Stomach (tissue), 19 donors: ENCODE data around the gene SUSD4. TPM values are rescaled to one million over a fixed set of nuclear protein-coding genes. Genes with fewer than 3 reads are reported as not detected.

Experiments
- DNase-seq, 2 donors: peaks; one replicate each; pipeline versions ENCODE4 v3.0.0 to v3.0.0-alpha.2; 2013 to 2019
- H3K27ac ChIP-seq, 5 donors: fragments of 200-600 bp in 4 of 5; sonication (generic) in 4 of 5; one replicate each; pipeline ENCODE4 v1.5.1; 2013 to 2019; ENCODE audit warnings: mild to moderate bottlenecking in 1 of 5, moderate library complexity in 1 of 5
- H3K27me3 ChIP-seq, 3 donors: fragments of 200-600 bp; sonication (generic); one replicate each; pipeline ENCODE4 v1.5.1; 2017 to 2019; ENCODE audit warnings: mixed run types in 1 of 3
- H3K36me3 ChIP-seq, 4 donors: fragments of 200-600 bp; sonication (generic); 1 replicate in 3 of 4; 2 replicates in 1 of 4; pipeline ENCODE4 v1.5.1; 2016 to 2019
- H3K4me1 ChIP-seq, 4 donors: fragments of 200-600 bp; sonication (generic); one replicate each; pipeline ENCODE4 v1.5.1; 2016 to 2019
- H3K4me3 ChIP-seq, 4 donors: fragments of 200-600 bp; sonication (generic) in 3 of 4; one replicate each; pipeline ENCODE4 v1.5.1; 2016 to 2019; ENCODE audit warnings: mild to moderate bottlenecking in 1 of 4
- H3K9me3 ChIP-seq, 4 donors: fragments of 200-600 bp; sonication (generic); one replicate each; pipeline ENCODE4 v1.5.1; 2016 to 2019
- EP300 ChIP-seq: sonication (generic); formaldehyde crosslinking; IDR thresholded peaks from one replicate; pipeline ENCODE4 v1.6.1; 2017; ENCODE audit warnings: antibody characterized with exemption
- POLR2A ChIP-seq, 4 donors: fragments of 450-650 bp; IDR thresholded peaks; one replicate each; pipeline ENCODE4 v1.6.1; 2016; ENCODE audit warnings: antibody characterized with exemption in 4 of 4, control low read depth in 2 of 4, mild to moderate bottlenecking in 1 of 4, moderate library complexity in 1 of 4
- POLR2AphosphoS5 ChIP-seq, 3 donors: sonication (generic); formaldehyde crosslinking; IDR thresholded peaks; one replicate each; pipeline ENCODE4 v1.6.1; 2016; ENCODE audit warnings: antibody characterized with exemption in 3 of 3
- WGBS, 5 donors: extraction: QIAGEN DNeasy Blood & Tissue Kit in 3 of 5; methylation state at CpG; one replicate each; pipeline versions ENCODE4 v1.1.5 to v1.1.7; 2013 to 2018; 5-methylcytosine and 5-hydroxymethylcytosine counted together
- intact Hi-C: fragments of 100-400 bp; cut with DNase I; formaldehyde crosslinking; loops from one replicate; pipeline ENCODE4 v1.15.1; 2023; ENCODE audit warnings: low total_unique reads
- long read RNA-seq, 10 donors: transcript quantifications; one replicate each; lab custom pipeline, GENCODE V29; 2026
- polyA plus RNA-seq, 3 donors: library from polyadenylated mRNA; stranded (reverse); fragments of 200-250 nt; gene quantifications; one replicate each; pipeline ENCODE4 v1.2.3, GENCODE V29; 2013
- total RNA-seq, 5 donors: library from RNA; depleted of rRNA; stranded (reverse); fragments of >200 nt; gene quantifications; one replicate each; pipeline versions ENCODE4 v1.1.0 to v1.2.3, GENCODE V29; 2014 to 2016
- TF ChIP-seq, protein P1 (sequence below), 7 experiments: fragments of 450-650 bp in 4 of 7; fragments of 200-600 bp in 3 of 7; sonication (generic) in 3 of 7; IDR thresholded peaks; one replicate each; pipeline ENCODE4 v1.5.1; 2016 to 2019; ENCODE audit warnings: antibody characterized with exemption in 7 of 7, control low read depth in 2 of 7, mild to moderate bottlenecking in 1 of 7
- donor health status: healthy with polysubstance abuse.
- donor health status: Bipolar disorder and iron deficiency.
- donor health status: healthy.

The SUSD4 gene
- total RNA-seq (10 to 100 TPM in 2 of 5 donors, 1 to 10 TPM in 2, not detected in 1; 5.5 to 35.3 (median 11.8) TPM), polyA plus RNA-seq (10 to 100 TPM in 1 of 3 donors, 1 to 10 TPM in 2; 7.8 to 35.6 (median 8.1) TPM)
- long read RNA-seq, donor 1: 0 reads
- long read RNA-seq, donor 2: 0 reads
- long read RNA-seq, donor 3, partial matches to known transcripts: 0 of 1 reads
- long read RNA-seq, donor 3, other reads (novel, unspliced or antisense): 0 of 1 reads
- long read RNA-seq, donor 4: 0 reads
- long read RNA-seq, donor 5, partial matches to known transcripts: 0 of 1 reads
- long read RNA-seq, donor 5, other reads (novel, unspliced or antisense): 0 of 1 reads
- long read RNA-seq, donor 6: 0 reads
- long read RNA-seq, donor 7: 0 reads
- long read RNA-seq, donor 8, partial matches to known transcripts: 0 of 3 reads
- long read RNA-seq, donor 8, other reads (novel, unspliced or antisense): 0 of 3 reads
- long read RNA-seq, donor 9, partial matches to known transcripts: 0 of 2 reads
- long read RNA-seq, donor 9, other reads (novel, unspliced or antisense): 0 of 2 reads
- long read RNA-seq, donor 10: 0 reads

DNA sequence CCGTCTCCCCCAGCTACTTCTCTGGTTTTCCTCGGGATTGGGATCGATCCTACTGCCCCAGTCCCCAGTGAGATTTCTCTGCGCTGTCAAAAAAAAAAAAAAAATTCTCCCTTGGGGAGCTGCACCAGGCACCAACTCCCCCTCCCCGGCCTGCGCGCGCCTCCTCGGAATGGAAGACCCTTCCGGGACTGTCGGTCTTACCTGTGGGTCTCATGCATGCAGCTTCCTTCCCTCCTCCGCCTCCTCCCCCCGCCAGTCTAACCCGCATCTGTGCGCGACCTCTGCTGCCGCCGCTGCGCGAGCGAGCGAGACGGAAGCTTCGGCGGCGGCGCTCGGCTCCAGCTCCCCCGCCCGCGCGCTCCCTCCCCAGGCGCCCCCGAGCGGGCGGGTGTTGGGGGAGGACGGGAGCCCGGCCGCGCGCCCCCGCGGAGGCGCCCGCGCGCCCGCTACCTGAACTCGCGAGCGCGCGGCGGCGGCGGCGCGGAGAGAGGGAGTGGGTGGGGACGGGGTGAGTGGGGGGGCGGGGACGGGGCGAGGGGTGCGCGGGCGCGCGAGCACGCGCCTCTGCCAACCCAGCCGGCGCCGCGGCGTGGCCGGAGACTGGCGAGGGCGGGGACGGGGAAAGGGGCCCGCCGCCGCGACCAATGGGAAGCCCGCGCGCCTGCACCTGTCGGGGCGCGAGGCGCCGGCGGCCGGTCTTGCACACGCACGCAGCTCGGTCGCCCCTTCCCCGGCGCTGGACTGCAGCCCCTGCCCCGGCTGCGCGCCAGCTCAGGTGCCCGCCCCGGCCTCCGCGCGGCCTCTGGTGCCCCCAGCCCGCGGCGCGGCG, at the start of gene SUSD4:
TSS of gene SUSD4 (minus strand) at position 321 of the 829 bp plus-strand sequence. CDS start 751 bp downstream, outside the sequence.
- H3K4me1 ChIP-seq: peaks cover 22 to 30% (median 27%) of the 10 kb centered on the region in 4 donors
- intact Hi-C loops: no loop called here
- peaks cover 0 to 63% (median 21%) of the 10 kb centered on the region in 3 donors for H3K27me3 ChIP-seq
- no peaks in the 10 kb centered on the region for H3K36me3 ChIP-seq
- peak; percentile 82 to 91 for DNase-seq
- peak within 1 kb of the TSS in 3 of 5 donors; percentile 48 to 75 (median 64) for H3K27ac ChIP-seq
- TF ChIP-seq, protein P1, sequence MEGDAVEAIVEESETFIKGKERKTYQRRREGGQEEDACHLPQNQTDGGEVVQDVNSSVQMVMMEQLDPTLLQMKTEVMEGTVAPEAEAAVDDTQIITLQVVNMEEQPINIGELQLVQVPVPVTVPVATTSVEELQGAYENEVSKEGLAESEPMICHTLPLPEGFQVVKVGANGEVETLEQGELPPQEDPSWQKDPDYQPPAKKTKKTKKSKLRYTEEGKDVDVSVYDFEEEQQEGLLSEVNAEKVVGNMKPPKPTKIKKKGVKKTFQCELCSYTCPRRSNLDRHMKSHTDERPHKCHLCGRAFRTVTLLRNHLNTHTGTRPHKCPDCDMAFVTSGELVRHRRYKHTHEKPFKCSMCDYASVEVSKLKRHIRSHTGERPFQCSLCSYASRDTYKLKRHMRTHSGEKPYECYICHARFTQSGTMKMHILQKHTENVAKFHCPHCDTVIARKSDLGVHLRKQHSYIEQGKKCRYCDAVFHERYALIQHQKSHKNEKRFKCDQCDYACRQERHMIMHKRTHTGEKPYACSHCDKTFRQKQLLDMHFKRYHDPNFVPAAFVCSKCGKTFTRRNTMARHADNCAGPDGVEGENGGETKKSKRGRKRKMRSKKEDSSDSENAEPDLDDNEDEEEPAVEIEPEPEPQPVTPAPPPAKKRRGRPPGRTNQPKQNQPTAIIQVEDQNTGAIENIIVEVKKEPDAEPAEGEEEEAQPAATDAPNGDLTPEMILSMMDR (IDR thresholded peaks at IDR 0.05): no peak
- TF ChIP-seq POLR2A (IDR thresholded peaks at IDR 0.05): no peak
- TF ChIP-seq EP300: no peak
- no peak for TF ChIP-seq POLR2AphosphoS5 (IDR thresholded peaks at IDR 0.05)
- no peaks in the 10 kb centered on the region for H3K9me3 ChIP-seq
- WGBS, 5 donors: 0 to 4% (median 1%) methylated on average over 22 to 94 of the region's 111 CpGs
- H3K4me3 ChIP-seq: peak within 1 kb of the TSS; percentile 55 to 69 (median 62)

- no peak for DNase-seq
- 75 to 90% (median 80%) methylated on average over 2 of the region's 2 CpGs for WGBS, 5 donors
Observed at GRCh38 chr1:223413216-223413615, 49.2 kb upstream of the SUSD4 start.

GRCh38 chr1:223411710-223412109, 47.7 kb upstream of the SUSD4 start:
- no peak overlapping the region for H3K27ac ChIP-seq
- DNase-seq: no peak
- TF ChIP-seq, protein P1 (IDR thresholded peaks at IDR 0.05): no peak
- no peak for TF ChIP-seq POLR2A (IDR thresholded peaks at IDR 0.05)
- no peak for TF ChIP-seq EP300
- no peak for TF ChIP-seq POLR2AphosphoS5 (IDR thresholded peaks at IDR 0.05)
- no peaks in the 10 kb centered on the region for H3K4me1 ChIP-seq
- H3K9me3 ChIP-seq: no peaks in the 10 kb centered on the region
- H3K27me3 ChIP-seq: no peaks in the 10 kb centered on the region
- intact Hi-C loops: no loop called here
- H3K36me3 ChIP-seq: no peaks in the 10 kb centered on the region
- no peak overlapping the region for H3K4me3 ChIP-seq

More at GRCh38 chr1:223413216-223413615, 49.2 kb upstream of the SUSD4 start:
- Histone ChIP-seq H3K27me3 (no peaks in the 10 kb centered on the region), H3K4me3 (no peak overlapping the region), H3K27ac (no peak overlapping the region), H3K4me1 (no peaks in the 10 kb centered on the region), H3K36me3 (no peaks in the 10 kb centered on the region), H3K9me3 (no peaks in the 10 kb centered on the region)
- intact Hi-C loops: no loop called here
- TF ChIP-seq, protein P1 (IDR thresholded peaks at IDR 0.05): no peak
- TF ChIP-seq EP300: no peak
- no peak for TF ChIP-seq POLR2AphosphoS5 (IDR thresholded peaks at IDR 0.05)
- no peak for TF ChIP-seq POLR2A (IDR thresholded peaks at IDR 0.05)

DNA sequence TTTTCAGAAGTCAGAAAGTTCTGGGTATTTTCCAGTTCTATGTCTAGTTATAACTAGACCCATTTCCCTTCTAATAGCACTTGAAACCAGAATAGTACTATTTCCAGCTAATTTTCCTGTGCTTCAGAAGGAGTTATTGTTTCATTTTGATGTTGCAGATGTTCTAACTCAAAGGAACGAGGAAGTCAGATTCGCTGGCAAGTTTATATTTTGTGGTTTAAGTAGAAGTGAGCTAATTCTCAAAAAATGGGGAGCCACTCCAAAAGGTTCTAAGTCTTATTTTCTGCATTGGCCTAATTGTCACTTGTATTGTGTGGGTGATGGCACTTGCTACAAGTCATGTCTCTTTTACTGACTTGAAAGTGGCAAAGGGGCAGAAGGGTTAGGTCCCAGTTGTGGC, 47.3 kb upstream of the SUSD4 start:
- Histone ChIP-seq H3K27me3 (no peaks in the 10 kb centered on the region), H3K27ac (no peak overlapping the region), H3K4me3 (no peak overlapping the region), H3K9me3 (no peaks in the 10 kb centered on the region), H3K36me3 (no peaks in the 10 kb centered on the region), H3K4me1 (no peaks in the 10 kb centered on the region)
- no peak for TF ChIP-seq POLR2A (IDR thresholded peaks at IDR 0.05)
- TF ChIP-seq EP300: no peak
- DNase-seq: no peak
- 48 to 69% (median 64%) methylated on average over 2 of the region's 2 CpGs for WGBS, 5 donors
- intact Hi-C loops: no loop called here
